Kidney (tissue), 14 donors: Measurements from ENCODE around the gene BACH2. TPM values are rescaled to one million over a fixed set of nuclear protein-coding genes. Genes with fewer than 3 reads are reported as not detected.

Experiments
- DNase-seq, 5 donors: peaks; one replicate each; pipeline ENCODE4 v3.0.0-alpha.2; 2013 to 2020
- FAIRE-seq: peaks from 2 replicates; lab custom pipeline; 2012; peaks lifted over from hg19 to GRCh38; lab: Jason Lieb, UNC
- H3K27ac ChIP-seq, 2 donors: one replicate each; pipeline ENCODE4 v1.7.0; 2013; ENCODE audit warnings: low read depth in 2 of 2, low read length in 2 of 2, inconsistent platforms in 1 of 2
- H3K27me3 ChIP-seq: one replicate; pipeline ENCODE4 v1.7.1; 2013; ENCODE audit warnings: low read length, inconsistent platforms; ENCODE audit not compliant: control insufficient read depth, insufficient read depth
- H3K36me3 ChIP-seq, 3 donors: one replicate each; pipeline versions ENCODE4 v1.7.0 to v1.7.1; 2013; ENCODE audit warnings: low read length in 3 of 3, control low read depth in 1 of 3, inconsistent platforms in 1 of 3; ENCODE audit not compliant: insufficient read depth in 3 of 3, control insufficient read depth in 2 of 3
- H3K4me1 ChIP-seq, 3 donors: one replicate each; pipeline versions ENCODE4 v1.7.0 to v1.7.1; 2013; ENCODE audit warnings: low read length in 3 of 3, inconsistent platforms in 1 of 3, low read depth in 1 of 3; ENCODE audit not compliant: control insufficient read depth in 2 of 3, insufficient read depth in 2 of 3
- H3K4me3 ChIP-seq, 3 donors: one replicate each; pipeline versions ENCODE4 v1.7.0 to v1.8.1; 2013; ENCODE audit warnings: low read length in 3 of 3, control low read depth in 1 of 3, inconsistent platforms in 1 of 3
- H3K9ac ChIP-seq, 3 donors: one replicate each; pipeline versions ENCODE4 v1.7.0 to v1.7.1; 2013; ENCODE audit warnings: low read length in 3 of 3, control low read depth in 1 of 3, inconsistent platforms in 1 of 3
- H3K9me3 ChIP-seq, 3 donors: one replicate each; pipeline versions ENCODE4 v1.7.0 to v1.7.1; 2013; ENCODE audit warnings: low read length in 3 of 3, control low read depth in 1 of 3, inconsistent platforms in 1 of 3; ENCODE audit not compliant: control insufficient read depth in 2 of 3, insufficient read depth in 1 of 3
- CTCF ChIP-seq: IDR thresholded peaks from 3 replicates; pipeline ENCODE4 v1.5.1; 2012; ENCODE audit warnings: mild to moderate bottlenecking, moderate library complexity, borderline replicate concordance; ENCODE audit not compliant: insufficient read depth; ENCODE audit errors: extremely low read depth
- intact Hi-C: fragments of 100-400 bp; cut with DNase I; formaldehyde crosslinking; loops from one replicate; pipeline ENCODE4 v1.11.1; 2022
- polyA plus RNA-seq: library from polyadenylated mRNA; stranded (reverse); fragments of 350-450 nt; fragmentation: Illumina TruSeq; extraction: RNeasy Lipid Tissue Mini Kit (QIAGEN cat#74804); gene quantifications from one replicate; pipeline ENCODE4 v1.2.3, GENCODE V29; 2014; ENCODE audit warnings: low read depth, low replicate concordance; ENCODE audit not compliant: insufficient read depth
- total RNA-seq: library from RNA; stranded (reverse); fragmentation: NEBNext Ultra II Directional; extraction: Animal tissue kit (Norgen Biotek cat#: 25700); gene quantifications from one replicate; pipeline ENCODE4 v1.2.1, GENCODE V29; 2021
- donor health status: control.
- donor health status: control.
- donor health status: control.
- donor health status: control.
- donor health status: control.
- donor health status: DM: yes; HTN: yes; CAD: no.
- donor health status: Normal renal cell carcinoma (clear cell type).

The BACH2 gene
- total and polyA plus RNA-seq, 2 donors from 2014 or later, result 0.32 to 6.9 TPM

GRCh38 chr6:90274451-90275030 lies 22.1 kb downstream of the BACH2 start:
- no peaks in the 10 kb centered on the region for H3K36me3 ChIP-seq
- H3K9ac ChIP-seq, result no peak overlapping the region
- no peaks in the 10 kb centered on the region for H3K4me1 ChIP-seq
- H3K9me3 ChIP-seq, result no peaks in the 10 kb centered on the region
- FAIRE-seq (no peak), DNase-seq (peak in 3 of 5 donors; percentile 8 to 73 (median 29))
- intact Hi-C loops, result no loop called here
- no peak overlapping the region for H3K27ac ChIP-seq
- no peaks in the 10 kb centered on the region for H3K27me3 ChIP-seq
- no peak for TF ChIP-seq CTCF
- H3K4me3 ChIP-seq, result no peak overlapping the region

- intact Hi-C loops, result no loop called here
- no peak overlapping the region for H3K27ac ChIP-seq
Measured at GRCh38 chr6:90273863-90274262, 22.8 kb downstream of the BACH2 start.

GRCh38 chr6:90272895-90273294 lies 23.7 kb downstream of the BACH2 start:
- intact Hi-C loops, result no loop called here
- Histone ChIP-seq H3K9ac (no peak overlapping the region), H3K27me3 (no peaks in the 10 kb centered on the region), H3K4me1 (no peaks in the 10 kb centered on the region), H3K27ac (no peak overlapping the region), H3K36me3 (no peaks in the 10 kb centered on the region), H3K4me3 (no peak overlapping the region), H3K9me3 (no peaks in the 10 kb centered on the region)
- DNase-seq (no peak), FAIRE-seq (no peak)
- no peak for TF ChIP-seq CTCF

More at GRCh38 chr6:90273863-90274262, 22.8 kb downstream of the BACH2 start:
- H3K27me3 ChIP-seq, result no peaks in the 10 kb centered on the region
- no peak for FAIRE-seq
- TF ChIP-seq CTCF, result no peak
- peak in 2 of 5 donors; percentile 18 to 20 for DNase-seq
- no peaks in the 10 kb centered on the region for H3K9me3 ChIP-seq
- H3K36me3 ChIP-seq, result no peaks in the 10 kb centered on the region
- H3K4me3 ChIP-seq, result no peak overlapping the region
- no peaks in the 10 kb centered on the region for H3K4me1 ChIP-seq
- no peak overlapping the region for H3K9ac ChIP-seq

- Histone ChIP-seq H3K9ac (no peak overlapping the region), H3K9me3 (no peaks in the 10 kb centered on the region), H3K36me3 (no peaks in the 10 kb centered on the region), H3K27ac (no peak overlapping the region), H3K27me3 (no peaks in the 10 kb centered on the region), H3K4me1 (no peaks in the 10 kb centered on the region), H3K4me3 (no peak overlapping the region)
- DNase-seq (no peak), FAIRE-seq (no peak)
- no peak for TF ChIP-seq CTCF
- intact Hi-C loops, result no loop called here
Measured at GRCh38 chr6:90271831-90272230, 24.8 kb downstream of the BACH2 start.
